Measurements from ENCODE around the gene TP73. TPM values are rescaled to one million over a fixed set of nuclear protein-coding genes. Genes with fewer than 3 reads are reported as not detected.

TP73 gene
- total and polyA plus RNA-seq, 11 donors, result 0.01 to 0.53 (median 0.15) TPM; not detected in 6

- Histone ChIP-seq H3K4me1 (peaks cover 0 to 6% (median 0%) of the 10 kb centered on the region in 12 donors), H3K27me3 (peaks cover 0 to 56% (median 5%) of the 10 kb centered on the region in 9 donors), H3K27ac (no peak overlapping the region), H3K4me3 (no peak overlapping the region), H3K36me3 (no peaks in the 10 kb centered on the region), H3K9me3 (no peaks in the 10 kb centered on the region)
- no peak for ATAC-seq
- WGBS, 4 donors, result 87 to 91% (median 90%) methylated on average over 29 of the region's 29 CpGs
- intact Hi-C loops (cut with DNase I), result loop anchor here in 1 of 10 donors (5.0 kb wide), 1 partner anchor 103 kb away; no protein-coding TSS in a partner anchor
- TF ChIP-seq POLR2A (IDR thresholded peaks at IDR 0.05), result no peak
- TF ChIP-seq, protein P1, sequence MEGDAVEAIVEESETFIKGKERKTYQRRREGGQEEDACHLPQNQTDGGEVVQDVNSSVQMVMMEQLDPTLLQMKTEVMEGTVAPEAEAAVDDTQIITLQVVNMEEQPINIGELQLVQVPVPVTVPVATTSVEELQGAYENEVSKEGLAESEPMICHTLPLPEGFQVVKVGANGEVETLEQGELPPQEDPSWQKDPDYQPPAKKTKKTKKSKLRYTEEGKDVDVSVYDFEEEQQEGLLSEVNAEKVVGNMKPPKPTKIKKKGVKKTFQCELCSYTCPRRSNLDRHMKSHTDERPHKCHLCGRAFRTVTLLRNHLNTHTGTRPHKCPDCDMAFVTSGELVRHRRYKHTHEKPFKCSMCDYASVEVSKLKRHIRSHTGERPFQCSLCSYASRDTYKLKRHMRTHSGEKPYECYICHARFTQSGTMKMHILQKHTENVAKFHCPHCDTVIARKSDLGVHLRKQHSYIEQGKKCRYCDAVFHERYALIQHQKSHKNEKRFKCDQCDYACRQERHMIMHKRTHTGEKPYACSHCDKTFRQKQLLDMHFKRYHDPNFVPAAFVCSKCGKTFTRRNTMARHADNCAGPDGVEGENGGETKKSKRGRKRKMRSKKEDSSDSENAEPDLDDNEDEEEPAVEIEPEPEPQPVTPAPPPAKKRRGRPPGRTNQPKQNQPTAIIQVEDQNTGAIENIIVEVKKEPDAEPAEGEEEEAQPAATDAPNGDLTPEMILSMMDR (IDR thresholded peaks at IDR 0.05), result no peak
- DNase-seq, result no peak
Measured at GRCh38 chr1:3698660-3699408, 46.5 kb downstream of the TP73 start.

- H3K4me1 ChIP-seq, result peaks cover 0 to 6% (median 0%) of the 10 kb centered on the region in 12 donors
- TF ChIP-seq POLR2A (IDR thresholded peaks at IDR 0.05), result no peak
- TF ChIP-seq, protein P1 (IDR thresholded peaks at IDR 0.05), result no peak
- H3K9me3 ChIP-seq, result no peaks in the 10 kb centered on the region
- H3K27me3 ChIP-seq, result peaks cover 0 to 56% (median 5%) of the 10 kb centered on the region in 9 donors
- 42 to 51% (median 45%) methylated on average over 18 of the region's 18 CpGs for WGBS, 4 donors
- H3K36me3 ChIP-seq, result no peaks in the 10 kb centered on the region
- H3K27ac ChIP-seq, result no peak overlapping the region
- intact Hi-C loops (cut with DNase I), result loop anchor here in 1 of 10 donors (5.0 kb wide), 1 partner anchor 103 kb away; no protein-coding TSS in a partner anchor
- ATAC-seq, result no peak
- DNase-seq, result no peak
- H3K4me3 ChIP-seq, result no peak overlapping the region
Measured at GRCh38 chr1:3699596-3699995, 47.3 kb downstream of the TP73 start.

DNA sequence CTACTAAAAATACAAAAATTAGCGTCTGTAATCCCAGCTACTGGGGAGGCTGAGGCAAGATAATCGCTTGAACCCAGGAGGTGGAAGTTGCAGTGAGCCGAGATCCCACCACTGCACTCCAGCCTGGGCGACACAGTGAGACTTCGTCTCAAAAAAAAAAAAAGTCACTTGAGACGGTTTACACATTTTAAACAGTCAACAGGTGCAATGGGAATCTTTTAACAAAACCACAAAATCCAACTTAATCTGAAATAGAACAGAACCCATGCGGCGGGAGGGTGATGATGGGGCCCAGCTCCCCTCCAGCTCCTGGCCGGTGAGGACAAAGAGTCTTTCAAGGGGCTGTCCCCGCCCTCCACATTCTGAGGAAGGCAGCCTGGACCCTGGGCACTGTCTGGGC is 48.3 kb downstream of the TP73 start:
- 80 to 85% (median 82%) methylated on average over 10 of the region's 10 CpGs for WGBS, 4 donors
- intact Hi-C loops (cut with DNase I), result no loop called here
- Histone ChIP-seq H3K36me3 (no peaks in the 10 kb centered on the region), H3K27me3 (peaks cover 0 to 60% (median 5%) of the 10 kb centered on the region in 9 donors), H3K9me3 (no peaks in the 10 kb centered on the region), H3K27ac (no peak overlapping the region), H3K4me3 (no peak overlapping the region), H3K4me1 (peaks cover 0 to 6% (median 0%) of the 10 kb centered on the region in 12 donors)
- ATAC-seq, result no peak
- TF ChIP-seq, protein P1 (IDR thresholded peaks at IDR 0.05), result no peak
- TF ChIP-seq POLR2A (IDR thresholded peaks at IDR 0.05), result no peak
- no peak for DNase-seq

DNA sequence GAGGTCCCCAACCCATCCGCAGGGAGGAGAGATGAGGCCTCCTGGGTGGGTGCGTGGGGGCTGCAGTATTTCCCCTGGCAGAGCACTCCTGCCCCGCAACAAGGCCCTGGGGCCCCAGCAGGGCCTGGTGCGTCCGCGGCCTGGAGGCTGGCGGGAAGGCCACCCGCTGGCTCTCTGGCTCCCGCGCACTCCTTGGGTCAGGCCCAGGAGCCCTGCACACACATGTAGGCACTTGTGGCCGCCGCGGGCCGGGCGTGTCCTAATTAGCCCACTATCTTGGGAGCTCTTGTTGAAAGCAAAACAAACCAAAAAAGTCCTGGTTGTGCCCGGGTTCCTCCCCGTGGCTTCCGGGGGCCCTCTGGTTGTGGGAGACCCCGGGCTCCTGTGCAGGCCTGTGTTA is 50.2 kb downstream of the TP73 start:
- H3K9me3 ChIP-seq, result no peaks in the 10 kb centered on the region
- H3K27ac ChIP-seq, result no peak overlapping the region
- 62 to 80% (median 78%) methylated on average over 4 to 19 of the region's 19 CpGs for WGBS, 4 donors
- TF ChIP-seq, protein P1 (IDR thresholded peaks at IDR 0.05), result no peak
- TF ChIP-seq POLR2A (IDR thresholded peaks at IDR 0.05), result no peak
- peaks cover 0 to 6% (median 0%) of the 10 kb centered on the region in 12 donors for H3K4me1 ChIP-seq
- H3K36me3 ChIP-seq, result no peaks in the 10 kb centered on the region
- no peak for ATAC-seq
- H3K27me3 ChIP-seq, result peaks cover 0 to 56% (median 4%) of the 10 kb centered on the region in 9 donors
- DNase-seq, result no peak
- intact Hi-C loops (cut with DNase I), result no loop called here
- H3K4me3 ChIP-seq, result no peak overlapping the region

Data from heart left ventricle (tissue), 16 donors.